ENCODE results near the gene KLHL14. TPM values are rescaled to one million over a fixed set of nuclear protein-coding genes. Genes with fewer than 3 reads are reported as not detected.

Gene KLHL14
- total and polyA plus RNA-seq, 2 experiments from 2014 or later, result 0.44 to 1.9 TPM

DNA sequence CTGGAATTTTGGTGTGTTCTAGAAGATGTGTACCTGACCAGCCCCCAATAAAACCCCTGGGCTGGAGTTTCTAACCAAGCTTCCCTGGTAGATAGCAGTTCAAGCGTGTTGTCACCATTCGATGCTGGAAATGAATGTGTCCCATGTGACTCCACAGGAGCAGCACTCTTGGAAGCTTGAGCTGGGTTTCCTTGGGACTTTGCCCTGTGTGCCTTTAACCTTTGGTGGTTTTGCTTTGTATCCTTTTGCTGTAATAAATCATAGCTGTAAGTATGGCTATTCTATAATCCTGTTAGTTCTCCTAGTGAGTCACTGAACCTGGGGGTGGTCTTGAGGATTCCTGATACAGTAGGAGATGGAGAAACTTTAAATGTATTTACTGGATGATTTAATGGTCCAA, 65.2 kb downstream of the KLHL14 start:
- H2AFZ ChIP-seq, result no peak overlapping the region
- no peaks in the 10 kb centered on the region for H3K9me2 ChIP-seq (ENCODE audit: insufficient read depth)
- no peaks in the 10 kb centered on the region for H3K36me3 Mint-ChIP-seq (ENCODE audit: low read depth)
- H3K27me3 Mint-ChIP-seq (ENCODE audit: insufficient read depth, low read depth, poor library complexity), result no peaks in the 10 kb centered on the region
- no peak overlapping the region for H3K4me2 ChIP-seq
- H3K4me1 ChIP-seq (ENCODE audit: insufficient read depth), result no peaks in the 10 kb centered on the region
- no peak for DNase-seq (ENCODE audit: low spot score)
- no peaks in the 10 kb centered on the region for H3K27me3 ChIP-seq (ENCODE audit: insufficient read depth)
- H3K9me3 Mint-ChIP-seq, result no peaks in the 10 kb centered on the region
- ATAC-seq, result no peak
- no peaks in the 10 kb centered on the region for H3K79me2 ChIP-seq (replicated peaks; ENCODE audit: insufficient read depth)
- no peak overlapping the region for H3K27ac Mint-ChIP-seq
- no peak overlapping the region for H3K4me3 ChIP-seq
- no peak overlapping the region for H3K4me3 Mint-ChIP-seq
- H3K4me1 Mint-ChIP-seq, result peaks cover 2% of the 10 kb centered on the region; the same call in 1 of the 3 replicates
- no peak overlapping the region for H3K27ac ChIP-seq (ENCODE audit: low read depth)
- TF ChIP-seq, protein P1, sequence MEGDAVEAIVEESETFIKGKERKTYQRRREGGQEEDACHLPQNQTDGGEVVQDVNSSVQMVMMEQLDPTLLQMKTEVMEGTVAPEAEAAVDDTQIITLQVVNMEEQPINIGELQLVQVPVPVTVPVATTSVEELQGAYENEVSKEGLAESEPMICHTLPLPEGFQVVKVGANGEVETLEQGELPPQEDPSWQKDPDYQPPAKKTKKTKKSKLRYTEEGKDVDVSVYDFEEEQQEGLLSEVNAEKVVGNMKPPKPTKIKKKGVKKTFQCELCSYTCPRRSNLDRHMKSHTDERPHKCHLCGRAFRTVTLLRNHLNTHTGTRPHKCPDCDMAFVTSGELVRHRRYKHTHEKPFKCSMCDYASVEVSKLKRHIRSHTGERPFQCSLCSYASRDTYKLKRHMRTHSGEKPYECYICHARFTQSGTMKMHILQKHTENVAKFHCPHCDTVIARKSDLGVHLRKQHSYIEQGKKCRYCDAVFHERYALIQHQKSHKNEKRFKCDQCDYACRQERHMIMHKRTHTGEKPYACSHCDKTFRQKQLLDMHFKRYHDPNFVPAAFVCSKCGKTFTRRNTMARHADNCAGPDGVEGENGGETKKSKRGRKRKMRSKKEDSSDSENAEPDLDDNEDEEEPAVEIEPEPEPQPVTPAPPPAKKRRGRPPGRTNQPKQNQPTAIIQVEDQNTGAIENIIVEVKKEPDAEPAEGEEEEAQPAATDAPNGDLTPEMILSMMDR (conservative IDR thresholded peaks at IDR 0.05; ENCODE audit: low read depth in 2 of 2), result no peak
- no peak for TF ChIP-seq REST (IDR thresholded peaks at IDR 0.05; ENCODE audit: unreplicated experiment)
- no peak for TF ChIP-seq STAT1 (IDR thresholded peaks at IDR 0.05; ENCODE audit: unreplicated experiment)
- no peak for TF ChIP-seq CREB1 (CRISPR knock-in tag; IDR thresholded peaks at IDR 0.05; ENCODE audit: low read depth)
- no peaks in the 10 kb centered on the region for H3K36me3 ChIP-seq (ENCODE audit: insufficient read depth)
- no peaks in the 10 kb centered on the region for H3F3A ChIP-seq (replicated peaks; ENCODE audit: low read depth)
- H4K20me1 ChIP-seq (replicated peaks; ENCODE audit: insufficient read depth), result no peaks in the 10 kb centered on the region

DNA sequence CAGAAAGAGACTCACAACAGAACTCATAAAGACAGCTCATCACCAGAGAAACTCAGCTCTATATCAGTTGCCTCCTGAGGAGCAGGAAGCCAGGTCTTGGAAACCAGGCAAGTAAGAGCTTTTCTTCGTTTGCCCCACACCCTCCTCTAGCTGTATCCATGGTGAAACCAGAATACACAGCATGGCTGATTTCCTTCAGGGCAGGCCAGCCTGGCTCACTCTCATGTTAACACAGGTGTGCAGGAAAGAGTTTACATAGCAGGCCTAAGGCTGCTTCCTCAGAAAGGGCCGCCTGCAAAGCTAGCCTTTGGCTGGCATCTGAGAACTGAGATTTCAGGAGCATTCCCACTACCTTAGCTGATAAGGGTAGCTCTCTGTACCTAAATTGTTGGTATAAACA, 65.7 kb downstream of the KLHL14 start:
- H3K27ac ChIP-seq (ENCODE audit: low read depth), result no peak overlapping the region
- H3F3A ChIP-seq (replicated peaks; ENCODE audit: low read depth), result no peaks in the 10 kb centered on the region
- no peak overlapping the region for H3K4me3 Mint-ChIP-seq
- H3K9me2 ChIP-seq (ENCODE audit: insufficient read depth), result no peaks in the 10 kb centered on the region
- H3K79me2 ChIP-seq (replicated peaks; ENCODE audit: insufficient read depth), result no peaks in the 10 kb centered on the region
- H3K4me1 Mint-ChIP-seq, result peaks cover 2% of the 10 kb centered on the region; the same call in 1 of the 3 replicates
- H3K4me1 ChIP-seq (ENCODE audit: insufficient read depth), result no peaks in the 10 kb centered on the region
- no peak overlapping the region for H3K4me2 ChIP-seq
- DNase-seq (ENCODE audit: low spot score), result no peak
- H2AFZ ChIP-seq, result no peak overlapping the region
- H3K27me3 Mint-ChIP-seq (ENCODE audit: insufficient read depth, low read depth, poor library complexity), result no peaks in the 10 kb centered on the region
- no peaks in the 10 kb centered on the region for H3K9me3 Mint-ChIP-seq
- ATAC-seq, result no peak
- H3K27ac Mint-ChIP-seq, result no peak overlapping the region
- H3K4me3 ChIP-seq, result no peak overlapping the region
- H3K36me3 Mint-ChIP-seq (ENCODE audit: low read depth), result no peaks in the 10 kb centered on the region
- no peaks in the 10 kb centered on the region for H3K27me3 ChIP-seq (ENCODE audit: insufficient read depth)
- H3K36me3 ChIP-seq (ENCODE audit: insufficient read depth), result no peaks in the 10 kb centered on the region
- no peaks in the 10 kb centered on the region for H4K20me1 ChIP-seq (replicated peaks; ENCODE audit: insufficient read depth)
- no peak for TF ChIP-seq NANOG (IDR thresholded peaks at IDR 0.05; ENCODE audit: borderline replicate concordance)
- no peak for TF ChIP-seq ZNF462 (CRISPR knock-in tag; IDR thresholded peaks at IDR 0.05)
- TF ChIP-seq EZH2phosphoT487 (IDR thresholded peaks at IDR 0.05; ENCODE audit: unreplicated experiment), result no peak
- TF ChIP-seq, protein P2, sequence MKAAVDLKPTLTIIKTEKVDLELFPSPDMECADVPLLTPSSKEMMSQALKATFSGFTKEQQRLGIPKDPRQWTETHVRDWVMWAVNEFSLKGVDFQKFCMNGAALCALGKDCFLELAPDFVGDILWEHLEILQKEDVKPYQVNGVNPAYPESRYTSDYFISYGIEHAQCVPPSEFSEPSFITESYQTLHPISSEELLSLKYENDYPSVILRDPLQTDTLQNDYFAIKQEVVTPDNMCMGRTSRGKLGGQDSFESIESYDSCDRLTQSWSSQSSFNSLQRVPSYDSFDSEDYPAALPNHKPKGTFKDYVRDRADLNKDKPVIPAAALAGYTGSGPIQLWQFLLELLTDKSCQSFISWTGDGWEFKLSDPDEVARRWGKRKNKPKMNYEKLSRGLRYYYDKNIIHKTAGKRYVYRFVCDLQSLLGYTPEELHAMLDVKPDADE (IDR thresholded peaks at IDR 0.05), result no peak

Data from GM23338 (cell line).